ENCODE data around the gene KIF13A. TPM values are rescaled to one million over a fixed set of nuclear protein-coding genes. Genes with fewer than 3 reads are reported as not detected.
"Not testable (repeated sequence)": the region's sequence is repeated elsewhere in the genome, so short reads cannot be mapped to it uniquely, and the experiment has no call there.

The KIF13A gene
- polyA plus RNA-seq, 1 donor: 34.1 TPM

- no peak for DNase-seq (ENCODE audit: low read depth)
Observed at GRCh38 chr6:17790489-17790888, 196.9 kb downstream of the KIF13A start.

GRCh38 chr6:17785094-17785787 is 202.2 kb downstream of the KIF13A start:
- DNase-seq (ENCODE audit: low read depth): no peak

GRCh38 chr6:17780061-17780460 is 207.4 kb downstream of the KIF13A start:
- no peak for DNase-seq (ENCODE audit: low read depth)

GRCh38 chr6:17771609-17772008 is 215.8 kb downstream of the KIF13A start:
- DNase-seq (ENCODE audit: low read depth): no peak

GRCh38 chr6:17768881-17769280 is 218.6 kb downstream of the KIF13A start:
- DNase-seq (ENCODE audit: low read depth): no peak

- no peak for DNase-seq (ENCODE audit: low read depth)
Observed at GRCh38 chr6:17768388-17768787, 219.0 kb downstream of the KIF13A start.

GRCh38 chr6:17762651-17763050 is 224.8 kb downstream of the KIF13A start:
- DNase-seq (ENCODE audit: low read depth): no peak

GRCh38 chr6:17758119-17758518 is 229.3 kb downstream of the KIF13A start:
- no peak for DNase-seq (ENCODE audit: low read depth)

GRCh38 chr6:17754254-17754653 is 233.2 kb downstream of the KIF13A start:
- DNase-seq (ENCODE audit: low read depth): no peak

- DNase-seq (ENCODE audit: low read depth): not testable (repeated sequence)
Observed at GRCh38 chr6:17745324-17745723, 242.1 kb downstream of the KIF13A start.

GRCh38 chr6:17744757-17745308 is 242.6 kb downstream of the KIF13A start:
- DNase-seq (ENCODE audit: low read depth): not testable (repeated sequence)

GRCh38 chr6:17744019-17744756 is 243.2 kb downstream of the KIF13A start:
- DNase-seq (ENCODE audit: low read depth): no peak

- DNase-seq (ENCODE audit: low read depth): no peak
Observed at GRCh38 chr6:17741507-17741906, 245.9 kb downstream of the KIF13A start.

- DNase-seq (ENCODE audit: low read depth): no peak
Observed at GRCh38 chr6:17740559-17741220, 246.7 kb downstream of the KIF13A start.

- DNase-seq (ENCODE audit: low read depth): no peak
Observed at GRCh38 chr6:17737704-17738252, 249.7 kb downstream of the KIF13A start.

- DNase-seq (ENCODE audit: low read depth): not testable (repeated sequence)
Observed at GRCh38 chr6:17735311-17735710, 252.1 kb downstream of the KIF13A start.

GRCh38 chr6:17730078-17730704 is 257.2 kb downstream of the KIF13A start:
- DNase-seq (ENCODE audit: low read depth): no peak

- no peak for DNase-seq (ENCODE audit: low read depth)
Observed at GRCh38 chr6:17729223-17730077, 258.0 kb downstream of the KIF13A start.

- DNase-seq (ENCODE audit: low read depth): no peak
Observed at GRCh38 chr6:17728551-17729222, 258.7 kb downstream of the KIF13A start.

GRCh38 chr6:17725083-17725482 is 262.4 kb downstream of the KIF13A start:
- no peak for DNase-seq (ENCODE audit: low read depth)

Data from forelimb muscle (tissue), 1 donor.